ENCODE results near the gene APOL1.
A peak's percentile ranks its signal among the peaks of the same experiment; 100 is the strongest.
"Not testable (repeated sequence)": the region's sequence is repeated elsewhere in the genome, so short reads cannot be mapped to it uniquely, and the experiment has no call there.

Gene APOL1

GRCh38 chr22:36208914-36209313 lies 44.0 kb upstream of the APOL1 start:
- no peak overlapping the region for H3K4me3 ChIP-seq (ENCODE audit: low read depth, low read length)
- in situ Hi-C loops (cut with HindIII; ENCODE audit: low sequenced_read_pairs), result no loop called here
- no peak for TF ChIP-seq CTCF (IDR thresholded peaks at IDR 0.05; ENCODE audit: low read depth, low read length, missing control alignments)
- DNase-seq (ENCODE audit: low read depth), result no peak

- DNase-seq (ENCODE audit: low read depth); H3K4me3 ChIP-seq (ENCODE audit: low read depth, low read length); in situ Hi-C loops (cut with HindIII; ENCODE audit: low sequenced_read_pairs): not testable (repeated sequence)
Observed at GRCh38 chr22:36209488-36209908, 43.4 kb upstream of the APOL1 start.

- TF ChIP-seq CTCF (IDR thresholded peaks at IDR 0.05; ENCODE audit: low read depth, low read length, missing control alignments), result no peak
- no peak overlapping the region for H3K4me3 ChIP-seq (ENCODE audit: low read depth, low read length)
- in situ Hi-C loops (cut with HindIII; ENCODE audit: low sequenced_read_pairs), result no loop called here
- no peak for DNase-seq (ENCODE audit: low read depth)
Observed at GRCh38 chr22:36210224-36210623, 42.7 kb upstream of the APOL1 start.

GRCh38 chr22:36211237-36211861 lies 41.6 kb upstream of the APOL1 start:
- no peak for TF ChIP-seq CTCF (IDR thresholded peaks at IDR 0.05; ENCODE audit: low read depth, low read length, missing control alignments)
- no peak overlapping the region for H3K4me3 ChIP-seq (ENCODE audit: low read depth, low read length)
- peak; percentile 81 for DNase-seq (ENCODE audit: low read depth)
- in situ Hi-C loops (cut with HindIII; ENCODE audit: low sequenced_read_pairs), result no loop called here

GRCh38 chr22:36212901-36213300 lies 40.0 kb upstream of the APOL1 start:
- in situ Hi-C loops (cut with HindIII; ENCODE audit: low sequenced_read_pairs), result no loop called here
- TF ChIP-seq CTCF (IDR thresholded peaks at IDR 0.05; ENCODE audit: low read depth, low read length, missing control alignments), result no peak
- no peak overlapping the region for H3K4me3 ChIP-seq (ENCODE audit: low read depth, low read length)
- no peak for DNase-seq (ENCODE audit: low read depth)

- in situ Hi-C loops (cut with HindIII; ENCODE audit: low sequenced_read_pairs), result no loop called here
- DNase-seq (ENCODE audit: low read depth), result no peak
- no peak overlapping the region for H3K4me3 ChIP-seq (ENCODE audit: low read depth, low read length)
- TF ChIP-seq CTCF (IDR thresholded peaks at IDR 0.05; ENCODE audit: low read depth, low read length, missing control alignments), result no peak
Observed at GRCh38 chr22:36213586-36213985, 39.3 kb upstream of the APOL1 start.

GRCh38 chr22:36215981-36216380 lies 37.0 kb upstream of the APOL1 start:
- no peak for DNase-seq (ENCODE audit: low read depth)
- H3K4me3 ChIP-seq (ENCODE audit: low read depth, low read length), result no peak overlapping the region
- no peak for TF ChIP-seq CTCF (IDR thresholded peaks at IDR 0.05; ENCODE audit: low read depth, low read length, missing control alignments)
- in situ Hi-C loops (cut with HindIII; ENCODE audit: low sequenced_read_pairs), result no loop called here
